GM19099 (cell line): ENCODE measurements around the gene PUM1.

ENCODE experiments used
- POLR2A ChIP-seq: IDR thresholded peaks from 3 replicates; pipeline ENCODE4 v1.6.1; 2011; ENCODE audit warnings: low read depth; ENCODE audit not compliant: insufficient read length; ENCODE audit errors: extremely low read depth

PUM1 gene, protein sequence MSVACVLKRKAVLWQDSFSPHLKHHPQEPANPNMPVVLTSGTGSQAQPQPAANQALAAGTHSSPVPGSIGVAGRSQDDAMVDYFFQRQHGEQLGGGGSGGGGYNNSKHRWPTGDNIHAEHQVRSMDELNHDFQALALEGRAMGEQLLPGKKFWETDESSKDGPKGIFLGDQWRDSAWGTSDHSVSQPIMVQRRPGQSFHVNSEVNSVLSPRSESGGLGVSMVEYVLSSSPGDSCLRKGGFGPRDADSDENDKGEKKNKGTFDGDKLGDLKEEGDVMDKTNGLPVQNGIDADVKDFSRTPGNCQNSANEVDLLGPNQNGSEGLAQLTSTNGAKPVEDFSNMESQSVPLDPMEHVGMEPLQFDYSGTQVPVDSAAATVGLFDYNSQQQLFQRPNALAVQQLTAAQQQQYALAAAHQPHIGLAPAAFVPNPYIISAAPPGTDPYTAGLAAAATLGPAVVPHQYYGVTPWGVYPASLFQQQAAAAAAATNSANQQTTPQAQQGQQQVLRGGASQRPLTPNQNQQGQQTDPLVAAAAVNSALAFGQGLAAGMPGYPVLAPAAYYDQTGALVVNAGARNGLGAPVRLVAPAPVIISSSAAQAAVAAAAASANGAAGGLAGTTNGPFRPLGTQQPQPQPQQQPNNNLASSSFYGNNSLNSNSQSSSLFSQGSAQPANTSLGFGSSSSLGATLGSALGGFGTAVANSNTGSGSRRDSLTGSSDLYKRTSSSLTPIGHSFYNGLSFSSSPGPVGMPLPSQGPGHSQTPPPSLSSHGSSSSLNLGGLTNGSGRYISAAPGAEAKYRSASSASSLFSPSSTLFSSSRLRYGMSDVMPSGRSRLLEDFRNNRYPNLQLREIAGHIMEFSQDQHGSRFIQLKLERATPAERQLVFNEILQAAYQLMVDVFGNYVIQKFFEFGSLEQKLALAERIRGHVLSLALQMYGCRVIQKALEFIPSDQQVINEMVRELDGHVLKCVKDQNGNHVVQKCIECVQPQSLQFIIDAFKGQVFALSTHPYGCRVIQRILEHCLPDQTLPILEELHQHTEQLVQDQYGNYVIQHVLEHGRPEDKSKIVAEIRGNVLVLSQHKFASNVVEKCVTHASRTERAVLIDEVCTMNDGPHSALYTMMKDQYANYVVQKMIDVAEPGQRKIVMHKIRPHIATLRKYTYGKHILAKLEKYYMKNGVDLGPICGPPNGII

DNA sequence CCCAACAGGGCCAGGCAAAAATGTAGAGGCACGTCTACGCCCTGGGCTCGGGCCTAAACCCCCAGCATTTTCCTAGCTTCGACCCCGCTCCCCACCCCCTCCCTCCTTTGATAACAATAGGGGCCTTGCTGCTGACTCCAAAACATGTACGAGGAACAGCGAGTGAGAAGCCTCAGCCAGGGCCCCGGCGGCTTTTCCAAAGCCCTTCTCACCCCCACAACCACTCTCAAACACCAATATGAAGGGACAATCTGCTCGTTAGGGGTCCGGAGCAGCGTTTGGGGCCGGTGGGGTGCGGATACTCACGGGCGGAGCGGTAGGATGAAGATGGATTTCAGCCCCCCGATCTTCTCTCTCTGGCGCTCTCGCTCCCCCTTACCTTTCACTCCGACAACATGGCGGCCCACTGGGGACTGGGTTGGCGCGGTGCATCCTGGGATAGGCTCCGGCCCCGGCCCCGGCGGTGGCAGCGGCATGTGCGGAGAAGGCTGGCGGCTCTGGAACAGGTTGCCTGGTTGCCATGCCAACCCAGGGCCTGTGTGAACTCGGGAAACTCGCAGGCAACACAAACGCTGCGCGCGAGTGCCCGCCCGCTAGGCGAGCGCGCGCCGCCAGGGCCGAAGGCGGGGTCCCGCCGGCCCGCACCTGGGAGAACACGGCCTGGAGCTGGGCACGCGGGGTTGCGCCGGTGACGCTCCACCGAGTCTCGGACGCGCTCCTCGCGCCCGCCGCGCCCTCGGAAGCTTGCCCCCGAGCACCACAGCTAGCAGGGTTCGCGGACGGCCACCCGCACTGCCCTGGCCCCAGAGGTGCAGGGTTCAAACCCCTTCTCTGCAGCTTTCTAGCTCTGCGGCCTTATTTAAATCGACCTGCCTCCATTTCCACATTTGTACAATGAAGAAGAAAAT is at the start of gene PUM1:
Gene PUM1, minus strand, starts transcription at position 408 of the 908 bp plus-strand sequence. CDS start 6,151 bp downstream, outside the sequence.
- TF ChIP-seq POLR2A, result peak; percentile 90

DNA sequence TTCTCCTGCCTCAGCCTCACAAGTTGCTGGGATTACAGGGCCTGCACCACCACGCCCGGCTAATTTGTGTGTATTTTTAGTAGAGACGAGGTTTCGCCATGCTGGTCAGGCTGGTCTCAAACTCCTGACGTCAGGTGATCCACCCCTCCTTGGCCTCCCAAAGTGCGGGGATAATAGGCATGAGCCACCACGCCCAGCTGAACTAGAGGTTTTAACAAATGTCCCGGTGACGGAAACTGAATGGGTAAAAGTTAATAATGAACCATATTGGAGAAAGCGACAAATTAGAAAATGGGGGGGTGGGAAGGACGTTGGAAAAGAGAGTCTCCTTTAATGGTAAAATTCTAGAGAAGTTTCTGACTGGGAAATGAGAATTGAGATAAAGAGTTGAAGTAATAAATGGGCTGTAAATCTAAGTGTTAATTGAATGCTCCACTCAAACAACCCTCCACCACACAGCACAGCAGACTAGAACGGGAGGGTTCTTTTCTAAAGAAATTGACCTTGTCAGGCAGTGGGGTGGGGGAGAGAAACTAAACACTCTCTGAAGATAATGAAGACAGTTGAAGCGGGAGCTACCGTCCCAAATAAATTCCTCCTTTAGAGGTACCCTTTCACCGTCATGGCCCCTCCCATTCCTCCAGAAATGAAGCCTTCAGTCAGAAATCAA is 46.9 kb upstream of the PUM1 start:
- TF ChIP-seq POLR2A, result no peak

DNA sequence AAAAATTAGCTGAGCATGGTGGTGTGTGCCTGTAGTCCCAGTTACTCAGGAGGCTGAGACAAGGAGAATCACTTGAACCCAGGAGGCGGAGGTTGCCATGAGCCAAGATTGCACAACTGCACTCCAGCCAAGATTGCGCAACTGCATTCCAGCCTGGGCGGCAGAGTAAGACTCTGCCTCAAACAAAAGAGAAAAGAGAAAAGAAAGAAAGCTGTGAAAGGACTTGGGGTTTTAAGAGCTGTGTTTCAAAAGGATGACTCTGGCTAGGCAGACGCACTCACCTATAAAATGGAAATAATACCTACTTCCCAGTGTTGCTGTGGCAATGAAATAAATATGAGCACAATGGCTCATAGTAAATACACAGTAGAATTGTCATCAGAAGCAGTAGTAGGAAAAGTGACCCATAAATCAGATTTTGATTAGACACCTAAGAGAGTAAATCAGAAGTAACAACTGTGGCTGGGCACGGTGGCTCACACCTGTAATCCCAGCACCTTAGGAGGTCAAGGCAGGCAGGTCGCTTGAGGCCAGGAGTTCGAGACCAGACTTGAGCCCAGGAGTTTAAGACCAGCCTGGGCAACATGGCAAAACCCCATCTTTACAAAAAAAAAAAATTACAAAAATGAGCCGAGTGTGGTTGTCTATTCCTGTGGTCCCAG is 45.9 kb upstream of the PUM1 start:
- TF ChIP-seq POLR2A, result no peak

DNA sequence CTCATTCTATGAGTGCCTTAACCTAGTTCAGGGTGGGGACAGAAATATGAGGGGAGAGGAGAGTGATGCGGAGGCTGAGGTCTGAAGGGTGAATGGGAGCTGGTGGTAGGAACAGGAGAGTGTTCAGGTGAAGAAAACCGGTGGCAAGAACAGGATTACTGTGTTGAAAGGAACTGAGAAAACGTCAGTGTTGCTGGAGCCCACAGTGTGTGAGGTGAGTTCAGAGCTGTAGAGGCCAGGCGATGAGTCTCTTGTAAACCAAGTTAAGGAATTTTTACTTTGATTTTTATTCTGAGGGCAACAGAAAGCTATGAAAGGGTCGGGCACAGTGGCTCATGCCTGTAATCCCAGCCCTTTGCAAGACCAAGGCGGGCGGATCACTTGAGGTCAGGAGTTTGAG is 45.3 kb upstream of the PUM1 start:
- TF ChIP-seq POLR2A, result no peak

DNA sequence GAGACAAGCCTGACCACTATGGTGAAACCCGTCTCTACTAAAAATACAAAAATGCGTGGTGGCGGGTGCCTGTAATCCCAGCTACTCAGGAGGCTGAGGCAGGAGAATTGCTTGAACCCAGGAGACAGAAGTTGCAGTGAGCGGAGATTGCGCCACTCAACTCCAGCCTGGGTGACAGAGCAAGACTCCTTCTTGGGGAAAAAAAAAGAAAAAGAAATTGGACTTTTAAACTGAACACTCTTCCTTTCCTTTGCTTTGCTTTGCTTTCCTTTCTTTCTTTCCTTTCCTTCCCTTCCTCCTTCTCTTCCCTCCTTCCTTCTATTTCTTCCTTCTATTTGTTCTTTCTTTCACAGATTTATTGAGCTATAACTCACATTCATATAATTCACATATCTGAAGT is 43.3 kb upstream of the PUM1 start:
- no peak for TF ChIP-seq POLR2A

DNA sequence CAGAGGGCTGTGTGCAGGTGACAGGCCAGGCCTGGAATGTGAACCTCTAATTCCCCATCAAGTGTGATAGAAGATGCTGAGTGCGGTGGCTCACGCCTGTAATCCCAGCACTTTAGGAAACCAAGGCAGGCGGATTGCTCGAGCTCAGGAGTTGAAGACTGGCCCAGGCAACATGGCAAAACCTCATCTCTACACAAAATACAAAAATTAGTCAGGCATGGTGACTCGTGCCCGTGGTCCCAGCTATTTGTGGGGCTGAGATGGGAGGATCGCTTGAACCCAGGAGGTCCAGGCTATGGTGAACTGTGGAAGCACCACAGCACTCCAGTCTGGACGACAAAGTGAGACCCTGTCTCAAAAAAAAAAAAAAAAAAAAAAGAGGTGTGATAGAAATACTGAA is 40.1 kb upstream of the PUM1 start:
- TF ChIP-seq POLR2A, result no peak

DNA sequence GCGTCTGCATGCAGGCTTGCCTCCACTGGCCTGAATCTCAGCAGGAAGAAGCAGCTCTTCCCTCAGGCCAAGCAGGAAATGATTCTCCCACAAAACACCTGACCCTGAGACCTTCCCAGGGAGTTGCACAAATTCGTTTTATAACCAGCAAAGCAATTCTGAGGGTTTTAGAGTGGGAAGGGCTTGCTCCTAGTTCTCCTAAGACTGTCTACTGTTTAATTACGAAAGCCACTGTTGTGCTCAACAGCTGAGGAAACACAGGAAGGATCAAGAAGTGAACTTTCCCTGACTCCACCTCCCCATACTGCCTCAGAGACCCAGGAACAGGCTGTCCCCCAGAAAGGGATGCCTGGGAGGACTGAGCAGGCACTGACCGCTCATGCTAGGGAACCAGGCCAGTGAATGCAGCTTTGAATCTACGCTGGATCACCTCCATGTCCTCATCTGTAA is 37.0 kb upstream of the PUM1 start:
- no peak for TF ChIP-seq POLR2A

DNA sequence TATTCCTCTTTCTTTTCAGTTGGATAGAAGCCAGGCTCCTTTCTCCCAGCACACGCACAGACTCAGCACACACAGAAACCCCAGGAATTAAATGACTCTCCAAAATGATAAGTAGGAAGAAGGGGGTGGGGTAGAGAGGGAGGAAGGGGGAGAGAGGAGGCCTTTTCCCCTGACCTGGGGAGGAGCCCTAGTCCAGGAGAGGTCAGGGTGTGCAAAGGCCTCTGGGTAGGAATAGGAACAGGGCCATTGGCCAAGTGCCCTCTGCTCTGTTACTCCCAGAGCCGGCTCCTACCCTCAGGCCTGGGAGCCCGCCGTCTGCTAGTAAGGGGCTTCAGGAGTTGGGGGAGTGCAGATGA is 35.6 kb upstream of the PUM1 start:
- no peak for TF ChIP-seq POLR2A

DNA sequence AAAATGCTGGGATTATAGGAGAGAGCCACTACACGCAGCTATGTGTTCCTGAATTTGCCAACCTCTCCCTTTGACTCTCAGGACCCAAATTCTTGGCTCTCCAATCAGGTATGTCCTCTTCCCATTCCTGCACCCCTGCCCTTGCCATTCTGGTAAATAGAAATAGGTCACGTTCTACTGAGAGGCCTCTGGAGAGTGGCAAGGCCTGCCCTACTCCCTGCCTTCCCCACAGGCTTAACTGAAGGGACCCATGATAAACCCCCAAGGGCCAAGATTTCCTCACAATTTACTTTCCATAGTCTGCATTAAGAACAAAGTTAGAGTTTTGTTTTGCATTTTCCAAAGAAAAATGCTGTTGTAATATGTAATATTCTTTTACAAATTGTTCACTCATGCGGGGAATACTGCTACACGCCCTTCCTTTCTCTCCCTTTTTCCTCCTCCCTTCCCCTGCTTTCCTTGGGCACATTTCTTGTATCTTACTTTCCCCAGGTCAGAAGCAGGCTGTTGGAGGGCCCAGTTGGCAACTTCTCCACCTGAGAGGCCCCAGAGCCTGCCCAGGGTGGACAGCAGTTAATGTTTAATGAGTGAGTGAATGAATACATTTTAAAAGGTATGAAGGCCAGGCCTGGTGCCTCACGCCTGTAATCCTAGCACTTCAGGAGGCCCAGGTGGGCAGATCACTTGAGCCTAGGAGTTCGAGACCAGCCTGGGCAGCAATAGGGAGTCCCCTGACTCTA is 33.9 kb upstream of the PUM1 start:
- TF ChIP-seq POLR2A, result no peak

DNA sequence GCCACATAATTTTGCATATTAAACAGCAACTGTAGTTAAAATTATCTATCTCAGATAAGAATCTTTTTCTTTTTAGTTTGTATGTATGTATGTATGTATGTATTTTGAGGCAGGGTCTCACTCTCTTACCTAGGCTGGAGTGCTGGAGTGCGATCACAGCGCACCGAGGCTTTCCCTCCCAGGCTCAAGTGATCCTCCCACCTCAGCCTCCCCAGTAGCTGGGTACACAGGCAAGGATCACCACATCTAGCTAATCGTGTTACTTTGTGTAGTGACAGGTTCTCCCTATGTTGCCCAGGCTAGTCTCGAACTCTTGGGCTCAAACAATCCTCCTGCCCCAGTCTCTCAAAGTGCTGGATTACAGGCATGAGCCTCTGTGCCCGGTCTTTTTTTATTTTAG is 30.5 kb upstream of the PUM1 start:
- no peak for TF ChIP-seq POLR2A

DNA sequence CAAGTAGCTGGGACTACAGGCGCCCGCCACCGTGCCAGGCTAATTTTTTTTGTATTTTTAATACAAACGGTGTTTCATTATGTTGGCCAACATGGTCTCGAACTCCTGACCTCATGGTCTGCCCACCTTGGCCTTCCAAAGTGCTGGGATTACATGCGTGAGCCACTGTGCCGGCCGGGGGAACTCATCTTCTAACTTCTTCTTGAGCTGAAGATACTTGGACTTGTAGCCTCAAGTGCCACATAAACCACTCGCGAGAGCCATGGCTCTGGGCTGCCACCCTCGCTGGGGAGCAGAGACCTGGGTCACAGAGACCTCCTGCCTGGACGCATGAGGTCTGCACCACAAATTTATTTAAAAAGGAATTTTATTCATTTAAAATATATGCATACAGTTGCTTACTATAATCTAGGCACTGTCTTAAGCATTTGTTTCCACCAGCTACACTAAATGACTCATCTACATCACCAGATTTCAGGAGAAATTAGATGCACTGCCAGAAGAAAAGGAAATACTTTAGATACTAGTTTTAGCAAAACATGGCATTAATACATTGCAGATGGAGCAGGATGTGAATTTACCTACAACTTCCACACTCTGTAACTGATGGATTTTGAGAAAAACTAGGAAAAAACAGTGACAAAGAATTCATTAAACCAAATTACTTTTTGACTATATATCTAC is 29.9 kb upstream of the PUM1 start:
- no peak for TF ChIP-seq POLR2A

DNA sequence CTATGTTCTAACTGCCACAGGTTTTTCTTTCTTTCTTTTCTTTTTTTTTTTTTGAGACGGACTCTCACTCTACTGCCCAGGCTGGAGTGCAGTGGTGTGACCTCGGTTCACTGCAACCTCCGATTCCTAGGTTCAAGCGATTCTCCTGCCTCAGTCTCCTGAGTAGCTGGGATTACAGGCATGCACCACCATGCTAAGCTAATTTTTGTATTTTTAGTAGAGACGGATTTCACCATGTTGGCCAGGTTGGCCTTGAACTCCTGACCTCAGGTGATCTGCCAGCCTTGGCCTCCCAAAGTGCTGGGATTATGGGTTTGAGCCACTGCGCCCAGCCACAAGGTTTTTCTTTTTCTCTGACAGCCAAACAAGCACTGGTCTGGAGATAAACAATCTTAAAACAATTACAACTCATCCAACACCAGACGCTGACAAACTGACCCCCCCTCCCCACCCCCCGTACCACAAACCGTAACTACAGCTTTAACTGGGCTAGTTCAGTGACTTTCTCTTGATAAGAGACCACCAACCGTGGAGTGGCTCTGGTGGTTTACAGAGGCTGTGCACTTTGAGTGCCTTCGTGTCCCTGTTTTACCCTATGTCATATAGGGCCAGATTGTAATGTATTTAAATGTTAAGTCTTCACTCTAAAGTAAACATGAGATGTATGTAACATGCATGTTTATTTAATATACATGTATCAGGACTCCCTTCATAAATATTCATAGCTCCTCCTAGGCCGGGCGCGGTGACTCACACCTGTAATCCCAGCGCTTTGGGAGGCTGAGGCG is 19.5 kb upstream of the PUM1 start:
- no peak for TF ChIP-seq POLR2A

DNA sequence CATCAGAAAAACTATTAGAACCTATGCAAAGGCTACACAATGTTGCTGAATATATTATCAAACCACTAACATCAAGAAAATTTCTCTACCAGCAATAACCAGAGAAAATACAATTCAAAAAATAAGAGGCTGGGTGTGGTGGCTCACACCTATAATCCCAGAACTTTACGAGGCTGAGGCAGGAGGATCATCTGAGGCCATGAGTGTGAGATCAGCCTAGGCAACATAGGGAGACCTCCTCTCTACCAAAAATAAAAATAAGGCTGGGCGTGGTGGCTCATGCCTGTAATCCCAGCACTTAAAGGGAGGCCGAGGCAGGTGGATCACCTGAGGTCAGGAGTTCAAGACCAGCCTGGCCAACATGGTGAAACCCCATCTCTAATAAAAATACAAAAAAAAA is 16.9 kb upstream of the PUM1 start:
- TF ChIP-seq POLR2A, result no peak
